Liver (tissue), 9 donors: ENCODE data around the gene ATP2B2. TPM values are rescaled to one million over a fixed set of nuclear protein-coding genes. Genes with fewer than 3 reads are reported as not detected.

ENCODE experiments used
- DNase-seq: peaks from one replicate; pipeline ENCODE4 v3.0.0-alpha.2; 2017; ENCODE audit warnings: low spot score
- H3K27ac ChIP-seq, 2 donors: one replicate each; pipeline ENCODE4 v1.7.0; 2013; ENCODE audit warnings: inconsistent platforms in 2 of 2, low read length in 2 of 2, control low read depth in 1 of 2, low read depth in 1 of 2, mild to moderate bottlenecking in 1 of 2
- H3K27me3 ChIP-seq, 4 donors: one replicate each; pipeline versions ENCODE4 v1.6.1 to v1.7.0; 2013; ENCODE audit warnings: low read length in 3 of 4, inconsistent platforms in 1 of 4, mild to moderate bottlenecking in 1 of 4, moderate library complexity in 1 of 4; ENCODE audit not compliant: control insufficient read depth in 4 of 4, insufficient read depth in 4 of 4
- H3K36me3 ChIP-seq, 4 donors: one replicate each; pipeline versions ENCODE4 v1.6.1 to v1.7.0; 2013; ENCODE audit warnings: low read length in 3 of 4, mild to moderate bottlenecking in 3 of 4, low read depth in 1 of 4, moderate library complexity in 1 of 4; ENCODE audit not compliant: control insufficient read depth in 4 of 4, insufficient read depth in 3 of 4
- H3K4me1 ChIP-seq, 4 donors: one replicate each; pipeline versions ENCODE4 v1.6.1 to v1.7.0; 2013; ENCODE audit warnings: low read length in 3 of 4, mild to moderate bottlenecking in 3 of 4, moderate library complexity in 1 of 4; ENCODE audit not compliant: control insufficient read depth in 4 of 4, insufficient read depth in 4 of 4
- H3K4me3 ChIP-seq, 3 donors: one replicate each; pipeline versions ENCODE4 v1.6.1 to v1.7.0; 2013; ENCODE audit warnings: low read length in 3 of 3, control low read depth in 1 of 3, low read depth in 1 of 3, mild to moderate bottlenecking in 1 of 3
- H3K9ac ChIP-seq, 2 donors: one replicate each; pipeline ENCODE4 v1.7.0; 2013; ENCODE audit warnings: low read length in 2 of 2, mild to moderate bottlenecking in 2 of 2, moderate library complexity in 2 of 2, control low read depth in 1 of 2, low read depth in 1 of 2
- H3K9me3 ChIP-seq, 4 donors: one replicate each; pipeline versions ENCODE4 v1.6.1 to v1.7.0; 2013; ENCODE audit warnings: low read length in 3 of 4; ENCODE audit not compliant: control insufficient read depth in 4 of 4
- ATF3 ChIP-seq: IDR thresholded peaks from 2 replicates; pipeline ENCODE4 v1.6.1; 2016; ENCODE audit warnings: antibody characterized with exemption
- CTCF ChIP-seq: fragments of 150-350 bp; IDR thresholded peaks from 2 replicates; pipeline ENCODE4 v1.5.1; 2017; ENCODE audit warnings: improper control_type of control experiment, low read depth, low read length; ENCODE audit not compliant: missing input control
- FOXA2 ChIP-seq: IDR thresholded peaks from 2 replicates; pipeline ENCODE4 v1.6.1; 2016; ENCODE audit warnings: antibody characterized with exemption
- GABPA ChIP-seq, 2 donors: IDR thresholded peaks in 1 of 2; conservative IDR thresholded peaks in 1 of 2; 2 replicates each; pipeline ENCODE4 v1.6.1; 2016; ENCODE audit warnings: antibody characterized with exemption in 2 of 2, mild to moderate bottlenecking in 1 of 2, moderate library complexity in 1 of 2
- HNF4A ChIP-seq, 2 donors: conservative IDR thresholded peaks; 2 replicates each; pipeline ENCODE4 v1.6.1; 2016; ENCODE audit warnings: antibody characterized with exemption in 2 of 2, mild to moderate bottlenecking in 2 of 2
- HNF4G ChIP-seq: IDR thresholded peaks from 2 replicates; pipeline ENCODE4 v1.6.1; 2016; ENCODE audit warnings: antibody characterized with exemption
- MAX ChIP-seq: IDR thresholded peaks from 2 replicates; pipeline ENCODE4 v1.6.1; 2016; ENCODE audit warnings: antibody characterized with exemption
- RAD21 ChIP-seq, 2 donors: IDR thresholded peaks; 2 replicates each; pipeline ENCODE4 v1.6.1; 2016; ENCODE audit warnings: antibody characterized with exemption in 2 of 2, mild to moderate bottlenecking in 2 of 2
- REST ChIP-seq: IDR thresholded peaks from 2 replicates; pipeline ENCODE4 v1.6.1; 2016; ENCODE audit warnings: antibody characterized with exemption, mild to moderate bottlenecking
- SP1 ChIP-seq: IDR thresholded peaks from 2 replicates; pipeline ENCODE4 v1.6.1; 2018; ENCODE audit warnings: antibody characterized with exemption, mild to moderate bottlenecking
- TAF1 ChIP-seq: conservative IDR thresholded peaks from 2 replicates; pipeline ENCODE4 v1.6.1; 2016; ENCODE audit warnings: antibody characterized with exemption, mild to moderate bottlenecking
- YY1 ChIP-seq: IDR thresholded peaks from 2 replicates; pipeline ENCODE4 v1.6.1; 2016; ENCODE audit warnings: antibody characterized with exemption, mild to moderate bottlenecking
- ZBTB33 ChIP-seq: IDR thresholded peaks from 2 replicates; pipeline ENCODE4 v1.6.1; 2016; ENCODE audit warnings: antibody characterized with exemption
- WGBS: extraction: QIAGEN DNeasy Blood & Tissue Kit; methylation state at CpG from one replicate; pipeline ENCODE4 v1.1.7; 2013; 5-methylcytosine and 5-hydroxymethylcytosine counted together
- polyA plus RNA-seq, 2 donors: library from polyadenylated mRNA; stranded (reverse) in 1 of 2; unstranded in 1 of 2; fragments of 200-250 nt in 1 of 2; fragments of >200 nt in 1 of 2; fragmentation: Nextera tagmentation in 1 of 2; extraction: Ambion mirVana in 1 of 2; gene quantifications; one replicate each; pipeline versions ENCODE4 v1.2.1 to v1.2.3, GENCODE V29; 2013 to 2015
- total RNA-seq, 2 donors: library from RNA; depleted of rRNA; stranded (reverse); fragments of >200 nt; gene quantifications; one replicate each; pipeline ENCODE4 v1.2.3, GENCODE V29; 2014
- donor health status: healthy.
- donor health status: healthy.
- donor health status: healthy.
- donor health status: healthy.
- donor health status: healthy.

The ATP2B2 gene
- total and polyA plus RNA-seq, 4 donors = 10.4 to 27.8 (median 20.7) TPM

- TF ChIP-seq YY1 (no peak), GABPA (IDR thresholded peaks at IDR 0.05 in 1 of 2, conservative IDR thresholded peaks at IDR 0.05 in 1 of 2) (no peak), FOXA2 (no peak), SP1 (no peak), MAX (no peak), RAD21 (IDR thresholded peaks at IDR 0.05) (peak in 1 of 2 donors; percentile 25), CTCF (no peak), TAF1 (no peak), HNF4A (conservative IDR thresholded peaks at IDR 0.05) (peak; percentile 33 to 40), HNF4G (no peak)
- Histone ChIP-seq H3K4me3 (no peak overlapping the region), H3K36me3 (peaks cover 3 to 21% (median 4%) of the 10 kb centered on the region in 4 donors), H3K9me3 (no peaks in the 10 kb centered on the region), H3K27me3 (no peaks in the 10 kb centered on the region), H3K4me1 (peaks cover 3 to 28% (median 5%) of the 10 kb centered on the region in 4 donors), H3K9ac (no peak overlapping the region), H3K27ac (no peak overlapping the region)
- no peak for DNase-seq
- 66% methylated on average over 6 of the region's 6 CpGs for WGBS
Measured at GRCh38 chr3:10447527-10448260, 57.7 kb downstream of the ATP2B2 start.

- 92% methylated on average over 5 of the region's 5 CpGs for WGBS
- H3K9ac ChIP-seq = no peak overlapping the region
- no peak overlapping the region for H3K27ac ChIP-seq
- no peaks in the 10 kb centered on the region for H3K27me3 ChIP-seq
- TF ChIP-seq TAF1 = no peak
- TF ChIP-seq ATF3 = no peak
- TF ChIP-seq GABPA (IDR thresholded peaks at IDR 0.05 in 1 of 2, conservative IDR thresholded peaks at IDR 0.05 in 1 of 2) = no peak
- TF ChIP-seq HNF4G = no peak
- TF ChIP-seq YY1 = no peak
- TF ChIP-seq ZBTB33 = no peak
- no peak for TF ChIP-seq MAX
- no peak for TF ChIP-seq REST
- no peak for TF ChIP-seq RAD21 (IDR thresholded peaks at IDR 0.05)
- TF ChIP-seq HNF4A (conservative IDR thresholded peaks at IDR 0.05) = no peak
- peaks cover 8 to 33% (median 9%) of the 10 kb centered on the region in 4 donors for H3K4me1 ChIP-seq
- DNase-seq = no peak
- peaks cover 3 to 21% (median 4%) of the 10 kb centered on the region in 4 donors for H3K36me3 ChIP-seq
- H3K4me3 ChIP-seq = no peak overlapping the region
- H3K9me3 ChIP-seq = no peaks in the 10 kb centered on the region
Measured at GRCh38 chr3:10447110-10447509, 58.3 kb downstream of the ATP2B2 start.
